GM12878 (cell line): Measurements from ENCODE around the gene MYO18B. TPM values are rescaled to one million over a fixed set of nuclear protein-coding genes. Genes with fewer than 3 reads are reported as not detected.

ENCODE experiments used
- ATAC-seq: fragments of 200-7000 bp; cut with Tn5 transposase; 3 replicates; pipeline ENCODE4 v1.9.1; 2020; ENCODE audit warnings: mild to moderate bottlenecking, moderate library complexity
- BruUV-seq: library from RNA; stranded (reverse); fragments of 400-500 nt; replicated peaks from 2 replicates; lab custom pipeline; 2021; lab: Mats Ljungman, UMichigan
- CTCF ChIA-PET: fragments of 300-600 bp; sonication (Branson Sonifier 250); formaldehyde crosslinking; extraction: SDS; loops from one replicate; lab custom pipeline; 2021; ENCODE audit warnings: inconsistent platforms; lab: Yijun Ruan, JAX
- POLR2A ChIA-PET: fragments of 350-600 bp; formaldehyde crosslinking; extraction: SDS; loops from one replicate; lab custom pipeline; 2021; ENCODE audit warnings: inconsistent platforms; lab: Charles Lee
- RAD21 ChIA-PET: fragments of 300-600 bp; sonication (Branson Sonifier 250); formaldehyde crosslinking; loops from one replicate; lab custom pipeline; 2023; ENCODE audit warnings: antibody characterized with exemption; ENCODE audit not compliant: unreplicated experiment; lab: Charles Lee
- SMC1A ChIA-PET: fragments of 300-600 bp; sonication (Branson Sonifier 250); formaldehyde crosslinking; loops from one replicate; lab custom pipeline; 2023; ENCODE audit not compliant: unreplicated experiment, uncharacterized antibody; lab: Charles Lee
- DNase-seq: peaks from one replicate; pipeline ENCODE4 v3.0.0-alpha.2; 2011; ENCODE audit warnings: low read depth, low spot score
- FAIRE-seq: peaks from 3 replicates; lab custom pipeline; 2011; peaks lifted over from hg19 to GRCh38; lab: Jason Lieb, UNC
- H2AFZ ChIP-seq: 2 replicates; pipeline ENCODE4 v1.6.0; 2011; ENCODE audit warnings: low read depth, low read length, control low read depth; ENCODE audit not compliant: control insufficient read depth
- H3K27ac ChIP-seq: 2 replicates; pipeline ENCODE4 v1.5.1; 2011; ENCODE audit warnings: control low read depth; ENCODE audit not compliant: control insufficient read depth, insufficient read depth
- H3K27me3 ChIP-seq, 2 experiments: replicated peaks in 1 of 2; 2 replicates each; pipeline versions ENCODE4 v1.6.0 to v1.6.1; 2011; ENCODE audit warnings: low read length in 1 of 2; ENCODE audit not compliant: control insufficient read depth in 2 of 2, insufficient read depth in 2 of 2
- H3K36me3 ChIP-seq, 2 experiments: 2 replicates each; pipeline ENCODE4 v1.5.1; 2011; ENCODE audit warnings: low read length in 1 of 2; ENCODE audit not compliant: control insufficient read depth in 2 of 2, insufficient read depth in 2 of 2
- H3K4me1 ChIP-seq: 2 replicates; pipeline ENCODE4 v1.6.1; 2011; ENCODE audit warnings: mild to moderate bottlenecking, low read length, moderate library complexity, mixed read lengths; ENCODE audit not compliant: control insufficient read depth, insufficient read depth
- H3K4me2 ChIP-seq: 2 replicates; pipeline ENCODE4 v1.6.0; 2011; ENCODE audit warnings: control low read depth; ENCODE audit not compliant: control insufficient read depth, insufficient read depth
- H3K4me3 ChIP-seq: fragments of 200-600 bp; sonication (generic); 2 replicates; pipeline ENCODE4 v1.5.1; 2016
- H3K79me2 ChIP-seq: 2 replicates; pipeline ENCODE4 v1.6.0; 2011; ENCODE audit warnings: low read length; ENCODE audit not compliant: control insufficient read depth, insufficient read depth
- H3K9ac ChIP-seq: 2 replicates; pipeline ENCODE4 v1.8.0; 2011; ENCODE audit warnings: low read length, control low read depth, mixed read lengths; ENCODE audit not compliant: control insufficient read depth, insufficient read depth
- H3K9me3 ChIP-seq: replicated peaks from 3 replicates; pipeline ENCODE4 v1.5.1; 2011; ENCODE audit warnings: mild to moderate bottlenecking, low read length; ENCODE audit not compliant: control insufficient read depth, insufficient read depth
- H4K20me1 ChIP-seq: 2 replicates; pipeline ENCODE4 v1.6.0; 2011; ENCODE audit not compliant: control insufficient read depth, insufficient read depth
- ASH2L ChIP-seq: fragments of 300-600, 200-600 bp; sonication (generic); IDR thresholded peaks from 2 replicates; pipeline ENCODE4 v1.6.1; 2017; ENCODE audit warnings: low read depth, mild to moderate bottlenecking, borderline replicate concordance
- CBX3 ChIP-seq: fragments of 200-600 bp; sonication (generic); IDR thresholded peaks from 2 replicates; pipeline ENCODE4 v1.6.1; 2016; ENCODE audit warnings: low read depth, borderline replicate concordance
- CHD2 ChIP-seq: IDR thresholded peaks from 2 replicates; pipeline ENCODE4 v1.6.1; 2011; ENCODE audit warnings: low read depth, low read length, improper control_type of control experiment, borderline replicate concordance
- MEF2A ChIP-seq: IDR thresholded peaks from 2 replicates; pipeline ENCODE4 v1.6.1; 2011; ENCODE audit warnings: low read depth, mild to moderate bottlenecking, low read length, moderate library complexity; ENCODE audit not compliant: insufficient read depth
- PML ChIP-seq: IDR thresholded peaks from 2 replicates; pipeline ENCODE4 v1.6.1; 2012; ENCODE audit warnings: low read length, inconsistent platforms
- RB1 ChIP-seq: fragments of 450-650 bp; formaldehyde crosslinking; IDR thresholded peaks from 2 replicates; pipeline ENCODE4 v1.6.1; 2017; ENCODE audit warnings: mild to moderate bottlenecking, borderline replicate concordance
- REST ChIP-seq: IDR thresholded peaks from 2 replicates; pipeline ENCODE4 v1.6.1; 2012; ENCODE audit warnings: mild to moderate bottlenecking, low read depth, low read length
- SREBF2 ChIP-seq: IDR thresholded peaks from 2 replicates; pipeline ENCODE4 v1.6.1; 2012; ENCODE audit warnings: mild to moderate bottlenecking, low read length
- STAT1 ChIP-seq: fragments of 450-650 bp; conservative IDR thresholded peaks from 2 replicates; pipeline ENCODE4 v1.6.1; 2014; ENCODE audit warnings: antibody characterized with exemption, mild to moderate bottlenecking
- TCF3 ChIP-seq: IDR thresholded peaks from 2 replicates; pipeline ENCODE4 v1.6.1; 2012; ENCODE audit warnings: low read depth, mild to moderate bottlenecking, low read length, borderline replicate concordance; ENCODE audit not compliant: insufficient read depth
- ZNF24 ChIP-seq: fragments of 450-650 bp; IDR thresholded peaks from 2 replicates; pipeline ENCODE4 v1.6.1; 2017; ENCODE audit warnings: antibody characterized with exemption, mild to moderate bottlenecking
- WGBS: methylation state at CpG from one replicate; pipeline ENCODE4 v1.1.6; 2016; ENCODE audit warnings: low lambda C conversion rate; ENCODE audit not compliant: insufficient replicate concordance, insufficient coverage; ENCODE audit errors: missing lambda C conversion rate; 5-methylcytosine and 5-hydroxymethylcytosine counted together
- in situ Hi-C: fragments of 300-500 bp; cut with MboI; formaldehyde crosslinking; loops from 9 replicates; pipeline ENCODE4 v1.14.3; 2018; ENCODE audit warnings: mixed read lengths
- intact Hi-C: fragments of 100-400 bp; cut with micrococcal nuclease; formaldehyde crosslinking; loops from one replicate; pipeline ENCODE4 v1.14.2; 2022; ENCODE audit not compliant: unreplicated experiment
- polyA plus RNA-seq, 11 experiments: library from polyadenylated mRNA; depleted of rRNA in 4 of 11; unstranded in 6 of 11; stranded (reverse) in 5 of 11; fragments of >200 nt; fragmentation: Nextera tagmentation in 4 of 11; fragmentation: Illumina TruSeq in 1 of 11; extraction: Ambion mirVana in 4 of 11; extraction: Trizol in 1 of 11; gene quantifications; 1 replicate in 1 of 11; 2 replicates in 10 of 11; pipeline versions ENCODE4 v1.2.1 to v1.2.3, GENCODE V29; 2011 to 2016; ENCODE audit warnings: inconsistent platforms in 2 of 11, missing spikeins in 2 of 11, low read depth in 1 of 11
- total RNA-seq, 4 experiments: library from RNA; depleted of rRNA in 3 of 4; stranded (reverse); fragments of >200 nt in 3 of 4; fragmentation: Illumina TruSeq in 1 of 4; extraction: Trizol in 1 of 4; gene quantifications; 2 replicates each; pipeline versions ENCODE4 v1.2.1 to v1.2.3, GENCODE V29; 2013 to 2021
- TF ChIP-seq, protein P1 (sequence below): fragments of 450-650 bp; IDR thresholded peaks from 2 replicates; pipeline ENCODE4 v1.6.1; 2016; ENCODE audit warnings: mild to moderate bottlenecking
- TF ChIP-seq, protein P2 (sequence below): fragments of 450-650 bp; IDR thresholded peaks from 2 replicates; pipeline ENCODE4 v1.6.1; 2018; ENCODE audit warnings: borderline replicate concordance, mild to moderate bottlenecking; ENCODE audit not compliant: partially characterized antibody
- TF ChIP-seq, protein P3 (sequence below): fragments of 450-650 bp; conservative IDR thresholded peaks from 2 replicates; pipeline ENCODE4 v1.6.1; 2017; ENCODE audit warnings: mild to moderate bottlenecking, moderate library complexity

The MYO18B gene
- total and polyA plus RNA-seq, 10 of the 15 experiments (the other 5 are each of a cell fraction or from before 2014, with no cell fraction given): 0.05 to 2.1 (median 0.51) TPM; not detected in 1

GRCh38 chr22:25797498-25798290, 55.7 kb downstream of the MYO18B start:
- H3K4me3 ChIP-seq: no peak overlapping the region
- H3K79me2 ChIP-seq: no peaks in the 10 kb centered on the region
- in situ Hi-C loops: no loop called here
- H3K4me1 ChIP-seq: no peaks in the 10 kb centered on the region
- H3K4me2 ChIP-seq: no peak overlapping the region
- ChIA-PET CTCF (no interaction called here), POLR2A (no interaction called here), SMC1A (no interaction called here), RAD21 (no interaction called here)
- H3K36me3 ChIP-seq: no peaks in the 10 kb centered on the region
- H3K9me3 ChIP-seq: no peaks in the 10 kb centered on the region
- H3K9ac ChIP-seq: no peak overlapping the region
- H3K27me3 ChIP-seq: no peaks in the 10 kb centered on the region
- FAIRE-seq (no peak), ATAC-seq (no peak), DNase-seq (no peak)
- H2AFZ ChIP-seq: no peak overlapping the region
- no peak overlapping the region for H3K27ac ChIP-seq
- no peaks in the 10 kb centered on the region for H4K20me1 ChIP-seq
- BruUV-seq: no TSS peak
- 66% methylated on average over 22 of the region's 22 CpGs for WGBS
- intact Hi-C loops: no loop called here
- no peak for TF ChIP-seq ZNF24
- TF ChIP-seq STAT1: no peak
- no peak for TF ChIP-seq RB1
- TF ChIP-seq, protein P1, sequence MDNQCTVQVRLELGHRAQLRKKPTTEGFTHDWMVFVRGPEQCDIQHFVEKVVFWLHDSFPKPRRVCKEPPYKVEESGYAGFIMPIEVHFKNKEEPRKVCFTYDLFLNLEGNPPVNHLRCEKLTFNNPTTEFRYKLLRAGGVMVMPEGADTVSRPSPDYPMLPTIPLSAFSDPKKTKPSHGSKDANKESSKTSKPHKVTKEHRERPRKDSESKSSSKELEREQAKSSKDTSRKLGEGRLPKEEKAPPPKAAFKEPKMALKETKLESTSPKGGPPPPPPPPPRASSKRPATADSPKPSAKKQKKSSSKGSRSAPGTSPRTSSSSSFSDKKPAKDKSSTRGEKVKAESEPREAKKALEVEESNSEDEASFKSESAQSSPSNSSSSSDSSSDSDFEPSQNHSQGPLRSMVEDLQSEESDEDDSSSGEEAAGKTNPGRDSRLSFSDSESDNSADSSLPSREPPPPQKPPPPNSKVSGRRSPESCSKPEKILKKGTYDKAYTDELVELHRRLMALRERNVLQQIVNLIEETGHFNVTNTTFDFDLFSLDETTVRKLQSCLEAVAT: no peak
- TF ChIP-seq REST: no peak
- TF ChIP-seq ASH2L: no peak
- TF ChIP-seq, protein P2, sequence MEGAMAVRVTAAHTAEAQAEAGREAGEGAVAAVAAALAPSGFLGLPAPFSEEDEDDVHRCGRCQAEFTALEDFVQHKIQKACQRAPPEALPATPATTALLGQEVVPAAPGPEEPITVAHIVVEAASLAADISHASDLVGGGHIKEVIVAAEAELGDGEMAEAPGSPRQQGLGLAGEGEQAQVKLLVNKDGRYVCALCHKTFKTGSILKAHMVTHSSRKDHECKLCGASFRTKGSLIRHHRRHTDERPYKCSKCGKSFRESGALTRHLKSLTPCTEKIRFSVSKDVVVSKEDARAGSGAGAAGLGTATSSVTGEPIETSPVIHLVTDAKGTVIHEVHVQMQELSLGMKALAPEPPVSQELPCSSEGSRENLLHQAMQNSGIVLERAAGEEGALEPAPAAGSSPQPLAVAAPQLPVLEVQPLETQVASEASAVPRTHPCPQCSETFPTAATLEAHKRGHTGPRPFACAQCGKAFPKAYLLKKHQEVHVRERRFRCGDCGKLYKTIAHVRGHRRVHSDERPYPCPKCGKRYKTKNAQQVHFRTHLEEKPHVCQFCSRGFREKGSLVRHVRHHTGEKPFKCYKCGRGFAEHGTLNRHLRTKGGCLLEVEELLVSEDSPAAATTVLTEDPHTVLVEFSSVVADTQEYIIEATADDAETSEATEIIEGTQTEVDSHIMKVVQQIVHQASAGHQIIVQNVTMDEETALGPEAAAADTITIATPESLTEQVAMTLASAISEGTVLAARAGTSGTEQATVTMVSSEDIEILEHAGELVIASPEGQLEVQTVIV: no peak
- TF ChIP-seq MEF2A: no peak
- TF ChIP-seq PML: no peak
- TF ChIP-seq, protein P3, sequence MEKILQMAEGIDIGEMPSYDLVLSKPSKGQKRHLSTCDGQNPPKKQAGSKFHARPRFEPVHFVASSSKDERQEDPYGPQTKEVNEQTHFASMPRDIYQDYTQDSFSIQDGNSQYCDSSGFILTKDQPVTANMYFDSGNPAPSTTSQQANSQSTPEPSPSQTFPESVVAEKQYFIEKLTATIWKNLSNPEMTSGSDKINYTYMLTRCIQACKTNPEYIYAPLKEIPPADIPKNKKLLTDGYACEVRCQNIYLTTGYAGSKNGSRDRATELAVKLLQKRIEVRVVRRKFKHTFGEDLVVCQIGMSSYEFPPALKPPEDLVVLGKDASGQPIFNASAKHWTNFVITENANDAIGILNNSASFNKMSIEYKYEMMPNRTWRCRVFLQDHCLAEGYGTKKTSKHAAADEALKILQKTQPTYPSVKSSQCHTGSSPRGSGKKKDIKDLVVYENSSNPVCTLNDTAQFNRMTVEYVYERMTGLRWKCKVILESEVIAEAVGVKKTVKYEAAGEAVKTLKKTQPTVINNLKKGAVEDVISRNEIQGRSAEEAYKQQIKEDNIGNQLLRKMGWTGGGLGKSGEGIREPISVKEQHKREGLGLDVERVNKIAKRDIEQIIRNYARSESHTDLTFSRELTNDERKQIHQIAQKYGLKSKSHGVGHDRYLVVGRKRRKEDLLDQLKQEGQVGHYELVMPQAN: no peak
- no peak for TF ChIP-seq TCF3
- TF ChIP-seq SREBF2: no peak
- TF ChIP-seq CHD2: no peak
- no peak for TF ChIP-seq CBX3
